Right lobe of liver (tissue), 4 donors: ENCODE data around the gene HSD11B2.

Experiments used
- CTCF ChIP-seq, 4 donors: fragments of 200-600 bp in 3 of 4; fragments of 450-650 bp in 1 of 4; IDR thresholded peaks; one replicate each; pipeline versions ENCODE4 v1.5.1 to v1.8.0; 2016 to 2022; ENCODE audit warnings: antibody characterized with exemption in 4 of 4, mild to moderate bottlenecking in 2 of 4
- POLR2A ChIP-seq: fragments of 450-650 bp; IDR thresholded peaks from one replicate; pipeline ENCODE4 v1.6.1; 2017; ENCODE audit warnings: antibody characterized with exemption, mild to moderate bottlenecking
- donor health status: DM: no; HTN: no; CAD: no.
- donor health status: DM: no; HTN: no; CAD: no.
- donor health status: DM: no; HTN: yes; CAD: no.

GRCh38 chr16:67442581-67443255 lies 11.8 kb downstream of the HSD11B2 start:
- TF ChIP-seq CTCF (IDR thresholded peaks at IDR 0.05) (no peak), POLR2A (no peak)
